ENCODE results near the gene TRPM5.

TRPM5 gene

DNA sequence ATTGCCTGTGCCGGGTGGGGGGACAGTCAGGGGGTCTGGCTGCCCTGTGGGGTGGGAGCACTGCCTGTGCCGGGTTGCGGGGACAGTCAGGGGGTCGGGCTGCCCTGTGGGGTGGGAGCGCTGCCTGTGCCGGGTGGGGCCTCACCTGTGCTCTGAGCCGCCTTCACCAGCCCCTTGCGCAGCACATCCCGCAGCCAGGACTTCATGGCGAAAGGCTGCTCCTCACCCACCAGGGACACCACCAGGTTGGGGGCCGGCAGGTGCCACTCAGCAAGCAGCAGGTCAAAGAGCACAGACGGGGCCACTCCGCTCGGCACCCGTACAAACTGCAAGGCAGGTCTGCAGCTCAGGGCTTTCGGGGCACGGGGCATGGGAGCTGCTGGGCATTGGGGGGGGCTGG is 22.3 kb downstream of the TRPM5 start:
- H3K36me3 ChIP-seq (ENCODE audit: insufficient read depth), result no peaks in the 10 kb centered on the region
- TF ChIP-seq, protein P1, sequence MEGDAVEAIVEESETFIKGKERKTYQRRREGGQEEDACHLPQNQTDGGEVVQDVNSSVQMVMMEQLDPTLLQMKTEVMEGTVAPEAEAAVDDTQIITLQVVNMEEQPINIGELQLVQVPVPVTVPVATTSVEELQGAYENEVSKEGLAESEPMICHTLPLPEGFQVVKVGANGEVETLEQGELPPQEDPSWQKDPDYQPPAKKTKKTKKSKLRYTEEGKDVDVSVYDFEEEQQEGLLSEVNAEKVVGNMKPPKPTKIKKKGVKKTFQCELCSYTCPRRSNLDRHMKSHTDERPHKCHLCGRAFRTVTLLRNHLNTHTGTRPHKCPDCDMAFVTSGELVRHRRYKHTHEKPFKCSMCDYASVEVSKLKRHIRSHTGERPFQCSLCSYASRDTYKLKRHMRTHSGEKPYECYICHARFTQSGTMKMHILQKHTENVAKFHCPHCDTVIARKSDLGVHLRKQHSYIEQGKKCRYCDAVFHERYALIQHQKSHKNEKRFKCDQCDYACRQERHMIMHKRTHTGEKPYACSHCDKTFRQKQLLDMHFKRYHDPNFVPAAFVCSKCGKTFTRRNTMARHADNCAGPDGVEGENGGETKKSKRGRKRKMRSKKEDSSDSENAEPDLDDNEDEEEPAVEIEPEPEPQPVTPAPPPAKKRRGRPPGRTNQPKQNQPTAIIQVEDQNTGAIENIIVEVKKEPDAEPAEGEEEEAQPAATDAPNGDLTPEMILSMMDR (conservative IDR thresholded peaks at IDR 0.05; ENCODE audit: low read depth, low read length), result no peak
- H4K20me1 ChIP-seq (ENCODE audit: insufficient read depth), result no peaks in the 10 kb centered on the region
- H3K4me1 ChIP-seq (ENCODE audit: low read depth, poor library complexity, severe bottlenecking), result no peaks in the 10 kb centered on the region
- no peak overlapping the region for H3K4me3 ChIP-seq (IDR thresholded peaks at IDR 0.05; ENCODE audit: insufficient read depth, low read depth, low read length)
- no peaks in the 10 kb centered on the region for H3K79me2 ChIP-seq (ENCODE audit: insufficient read depth, low read depth)
- no peak overlapping the region for H3K27ac ChIP-seq
- H3K4me2 ChIP-seq, result no peak overlapping the region
- H2AFZ ChIP-seq (ENCODE audit: low read depth), result no peak overlapping the region
- H3K9ac ChIP-seq, result no peak overlapping the region
- peaks cover 55% of the 10 kb centered on the region for H3K27me3 ChIP-seq (ENCODE audit: insufficient read depth, low read depth)

DNA sequence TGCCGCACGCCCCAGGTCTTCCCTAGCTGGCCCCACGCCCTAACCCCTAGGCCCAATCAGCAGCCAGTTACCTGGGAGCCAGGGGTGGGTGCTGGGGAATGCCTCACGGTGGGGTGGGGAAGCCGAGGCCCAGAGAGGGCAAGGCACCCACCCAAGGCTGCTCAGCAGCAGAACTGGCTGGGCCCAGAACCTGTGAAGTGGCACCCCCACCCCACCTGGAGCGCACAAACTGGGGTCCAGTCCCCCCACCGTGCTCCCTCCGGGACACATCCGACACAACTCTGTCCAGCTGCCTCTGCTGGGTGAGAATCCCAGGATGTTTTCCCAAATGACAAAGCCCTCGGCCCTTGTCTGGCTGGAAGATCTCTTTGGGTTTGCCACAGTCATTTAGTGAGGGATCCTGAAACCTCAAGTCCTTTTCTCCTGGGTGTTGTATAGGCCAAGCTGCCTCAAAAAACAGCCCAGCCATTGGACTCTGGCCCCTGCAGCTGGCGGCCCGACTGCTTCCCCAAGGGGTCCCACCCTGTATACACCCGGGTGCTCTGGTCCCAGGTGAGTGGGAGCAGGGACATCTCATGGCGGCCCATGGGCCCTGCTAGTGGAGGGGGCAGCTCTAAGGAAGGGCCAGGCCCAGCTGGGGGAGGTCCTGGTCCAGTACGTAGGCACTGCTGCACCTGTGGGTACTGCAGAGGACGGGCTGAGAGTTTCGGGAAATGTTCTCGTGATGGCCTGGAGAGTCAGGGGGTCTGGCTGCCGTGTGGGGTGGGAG is 22.9 kb downstream of the TRPM5 start:
- no peaks in the 10 kb centered on the region for H3K36me3 ChIP-seq (ENCODE audit: insufficient read depth)
- peaks cover 61% of the 10 kb centered on the region for H3K27me3 ChIP-seq (ENCODE audit: insufficient read depth, low read depth)
- TF ChIP-seq, protein P1 (conservative IDR thresholded peaks at IDR 0.05; ENCODE audit: low read depth, low read length), result no peak
- H3K4me1 ChIP-seq (ENCODE audit: low read depth, poor library complexity, severe bottlenecking), result no peaks in the 10 kb centered on the region
- no peaks in the 10 kb centered on the region for H4K20me1 ChIP-seq (ENCODE audit: insufficient read depth)
- H3K4me3 ChIP-seq (IDR thresholded peaks at IDR 0.05; ENCODE audit: insufficient read depth, low read depth, low read length), result no peak overlapping the region
- H3K4me2 ChIP-seq, result no peak overlapping the region
- no peak overlapping the region for H2AFZ ChIP-seq (ENCODE audit: low read depth)
- H3K79me2 ChIP-seq (ENCODE audit: insufficient read depth, low read depth), result no peaks in the 10 kb centered on the region
- no peak overlapping the region for H3K27ac ChIP-seq
- H3K9ac ChIP-seq, result no peak overlapping the region

DNA sequence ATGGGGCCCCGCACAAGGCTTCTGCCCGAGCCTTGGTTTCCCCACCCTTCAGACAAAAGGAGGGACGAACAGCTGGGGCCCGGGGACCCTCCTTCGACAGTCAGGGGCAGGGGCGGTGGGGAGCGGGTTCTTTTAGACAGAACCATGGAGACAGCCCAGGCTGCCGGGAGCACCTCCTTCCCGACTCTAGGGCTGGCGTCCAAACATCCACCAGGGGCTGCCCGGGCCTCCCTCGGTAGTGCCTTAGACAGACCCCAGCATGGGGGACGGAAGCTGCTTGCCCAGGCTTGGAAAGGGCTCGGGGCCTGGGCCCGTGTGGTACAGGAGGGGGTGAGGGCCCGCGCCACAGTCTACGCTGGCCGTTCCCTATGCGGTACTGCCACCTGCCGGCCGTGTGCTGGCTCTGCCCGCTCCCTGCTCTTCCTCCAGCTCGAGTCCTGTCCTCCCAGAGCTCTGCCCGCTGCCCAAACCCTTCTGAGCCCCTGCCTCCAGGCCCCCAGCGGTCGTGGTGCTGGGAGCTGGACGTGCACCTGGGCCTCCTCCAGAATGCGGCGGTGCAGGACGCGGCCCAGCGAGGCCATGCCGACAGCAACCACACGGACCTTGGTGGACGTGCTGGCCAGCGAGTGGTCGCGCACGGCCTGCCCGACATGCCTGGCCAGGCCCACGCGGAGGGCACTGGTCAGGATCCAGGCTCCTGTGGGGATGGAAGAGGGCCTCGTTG is 23.6 kb downstream of the TRPM5 start:
- H4K20me1 ChIP-seq (ENCODE audit: insufficient read depth), result no peaks in the 10 kb centered on the region
- H3K27me3 ChIP-seq (ENCODE audit: insufficient read depth, low read depth), result peaks cover 63% of the 10 kb centered on the region
- no peaks in the 10 kb centered on the region for H3K36me3 ChIP-seq (ENCODE audit: insufficient read depth)
- H3K4me1 ChIP-seq (ENCODE audit: low read depth, poor library complexity, severe bottlenecking), result no peaks in the 10 kb centered on the region
- TF ChIP-seq, protein P1 (conservative IDR thresholded peaks at IDR 0.05; ENCODE audit: low read depth, low read length), result peak; percentile 79
- H2AFZ ChIP-seq (ENCODE audit: low read depth), result peak overlapping the region; percentile 30; the same call in 1 of the 2 replicates
- H3K9ac ChIP-seq, result no peak overlapping the region
- H3K27ac ChIP-seq, result no peak overlapping the region
- no peak overlapping the region; the same call in 1 of the 2 replicates for H3K4me2 ChIP-seq
- no peak overlapping the region for H3K4me3 ChIP-seq (IDR thresholded peaks at IDR 0.05; ENCODE audit: insufficient read depth, low read depth, low read length)
- no peaks in the 10 kb centered on the region for H3K79me2 ChIP-seq (ENCODE audit: insufficient read depth, low read depth)

DNA sequence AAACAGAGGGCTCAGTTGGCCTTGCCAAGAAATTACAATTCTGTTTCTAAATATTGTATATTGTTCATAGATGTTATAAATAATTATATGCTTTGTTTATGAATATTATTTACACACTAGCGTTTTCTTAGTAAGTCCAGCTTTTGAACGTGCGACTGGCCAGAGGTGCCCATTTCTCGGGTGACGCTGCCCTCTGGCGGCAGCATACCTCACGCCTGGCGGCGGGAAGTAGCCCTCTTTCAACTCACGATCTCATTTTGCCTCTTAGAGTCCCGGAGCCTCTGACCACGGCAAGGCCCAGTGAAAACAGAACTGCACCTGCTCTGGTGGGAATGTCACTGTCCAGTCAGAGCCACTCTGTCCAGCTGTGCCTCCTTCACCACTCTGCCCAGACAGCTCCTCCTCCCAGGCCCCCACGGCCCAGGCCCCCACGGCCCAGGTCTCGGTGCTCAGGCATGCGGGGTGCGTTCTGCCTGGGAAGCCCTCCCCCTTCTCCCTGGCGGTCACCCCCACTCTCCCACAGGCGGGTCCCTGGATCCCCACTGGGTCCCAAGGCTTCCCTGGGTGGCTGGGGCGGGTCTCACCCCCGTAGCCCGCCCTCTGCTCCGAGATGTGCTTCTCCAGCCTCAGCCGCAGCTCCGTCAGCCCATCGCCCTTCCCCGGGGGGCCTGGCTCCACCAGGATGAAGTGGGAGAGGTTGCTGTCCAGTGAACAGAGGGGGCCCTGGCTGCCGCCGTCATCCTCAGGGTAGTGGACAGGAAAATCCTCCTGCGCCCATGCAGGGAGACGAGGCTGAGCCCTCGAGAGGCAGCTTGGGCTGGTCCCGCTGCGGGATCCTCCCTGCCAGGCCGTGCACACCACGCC is 24.4 kb downstream of the TRPM5 start:
- H3K4me3 ChIP-seq (IDR thresholded peaks at IDR 0.05; ENCODE audit: insufficient read depth, low read depth, low read length), result no peak overlapping the region
- TF ChIP-seq, protein P1 (conservative IDR thresholded peaks at IDR 0.05; ENCODE audit: low read depth, low read length), result peak; percentile 68
- H3K4me2 ChIP-seq, result no peak overlapping the region; the same call in 1 of the 2 replicates
- H3K27me3 ChIP-seq (ENCODE audit: insufficient read depth, low read depth), result peaks cover 70% of the 10 kb centered on the region
- peak overlapping the region; percentile 30; the same call in 1 of the 2 replicates for H2AFZ ChIP-seq (ENCODE audit: low read depth)
- no peaks in the 10 kb centered on the region for H3K79me2 ChIP-seq (ENCODE audit: insufficient read depth, low read depth)
- no peaks in the 10 kb centered on the region for H3K36me3 ChIP-seq (ENCODE audit: insufficient read depth)
- H3K4me1 ChIP-seq (ENCODE audit: low read depth, poor library complexity, severe bottlenecking), result no peaks in the 10 kb centered on the region
- no peak overlapping the region for H3K27ac ChIP-seq
- no peak overlapping the region for H3K9ac ChIP-seq
- no peaks in the 10 kb centered on the region for H4K20me1 ChIP-seq (ENCODE audit: insufficient read depth)
